ENCODE data around the gene KLHL35.

The KLHL35 gene

GRCh38 chr11:75394085-75394840, 38.7 kb downstream of the KLHL35 start:
- no peak for DNase-seq (ENCODE audit: low spot score)
- H3K4me3 ChIP-seq = no peak overlapping the region
- H3K27ac ChIP-seq = no peak overlapping the region
- no peak for TF ChIP-seq CTCF (IDR thresholded peaks at IDR 0.05)

GRCh38 chr11:75389925-75390324, 43.1 kb downstream of the KLHL35 start:
- no peak for TF ChIP-seq CTCF (IDR thresholded peaks at IDR 0.05)
- Histone ChIP-seq H3K4me3 (no peak overlapping the region), H3K27ac (no peak overlapping the region)
- DNase-seq (ENCODE audit: low spot score) = no peak

- no peak for TF ChIP-seq CTCF (IDR thresholded peaks at IDR 0.05)
- H3K4me3 ChIP-seq = no peak overlapping the region
- no peak for DNase-seq (ENCODE audit: low spot score)
- no peak overlapping the region for H3K27ac ChIP-seq
These were observed 43.8 kb downstream of the KLHL35 start for GRCh38 chr11:75389276-75389605.

DNA sequence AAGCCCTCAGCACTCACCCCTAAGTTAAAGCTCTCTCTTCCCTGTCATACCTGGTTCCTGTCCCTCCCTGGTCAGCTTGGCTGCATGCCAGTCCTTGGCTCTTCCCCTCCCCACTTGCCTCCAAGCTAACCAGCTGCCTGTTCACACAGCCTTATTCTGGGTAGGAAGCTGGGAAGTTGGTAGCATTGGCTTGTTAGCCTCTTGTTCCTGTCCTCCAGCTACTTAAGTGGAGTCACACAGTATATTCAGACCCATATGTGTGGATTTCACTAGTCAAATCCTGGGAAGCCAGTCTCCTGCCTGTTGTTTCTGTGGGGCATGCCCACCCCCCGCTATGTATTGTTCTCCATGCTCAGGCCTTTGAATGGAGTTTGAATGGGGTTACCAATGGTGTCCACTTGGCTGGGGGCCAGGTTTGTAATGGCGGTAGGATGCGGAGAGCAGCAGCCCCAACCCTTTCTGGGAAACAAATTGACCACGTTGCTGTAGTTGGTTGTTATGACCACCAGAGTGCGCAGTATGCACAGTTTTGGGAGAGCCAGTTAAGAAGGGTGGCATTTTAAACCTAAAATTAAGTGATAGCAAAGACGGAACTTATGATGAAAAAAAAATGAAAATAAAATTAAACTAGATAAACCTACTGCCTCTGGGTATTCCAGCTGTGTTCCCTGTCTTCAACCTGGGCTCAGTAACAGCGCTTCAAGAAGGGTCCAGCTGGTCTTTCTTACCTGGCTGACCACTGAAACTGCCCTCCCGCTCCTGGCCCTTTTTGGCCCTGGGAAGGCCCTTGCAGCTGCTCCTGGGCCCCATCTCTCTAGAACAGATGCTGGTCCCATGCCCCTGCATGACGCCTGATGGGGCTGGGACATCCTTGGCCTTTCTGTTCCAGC, 44.4 kb downstream of the KLHL35 start:
- H3K27ac ChIP-seq = no peak overlapping the region
- H3K4me3 ChIP-seq = no peak overlapping the region
- no peak for DNase-seq (ENCODE audit: low spot score)
- peak; percentile 74 for TF ChIP-seq CTCF (IDR thresholded peaks at IDR 0.05)

DNA sequence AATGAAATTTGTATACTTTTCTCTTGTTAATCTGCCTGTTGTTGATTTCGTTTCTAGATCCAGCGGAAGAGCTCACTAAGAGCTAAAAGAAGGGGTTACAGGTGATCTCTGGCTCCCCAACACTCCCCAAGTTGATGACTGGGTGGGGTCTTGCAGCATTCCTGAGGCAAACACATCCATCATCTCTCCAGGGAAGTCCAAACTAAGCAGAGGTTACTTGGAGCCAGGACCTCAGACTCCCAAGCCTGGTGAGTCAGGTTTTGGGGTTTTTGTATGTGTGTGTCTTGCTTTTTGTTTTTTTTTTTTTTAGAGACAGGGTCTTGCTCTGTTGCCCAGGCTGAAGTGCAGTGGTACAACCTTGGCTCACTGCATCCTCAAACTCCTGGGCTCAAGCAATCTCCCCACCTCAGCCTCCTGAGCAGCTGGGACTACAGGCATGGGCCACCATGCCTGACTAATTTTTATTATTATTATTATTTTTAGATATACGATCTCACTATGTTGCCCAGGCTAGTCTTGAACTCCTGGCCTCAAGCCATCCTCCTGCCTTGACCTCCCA, 45.2 kb downstream of the KLHL35 start:
- no peak for TF ChIP-seq CTCF (IDR thresholded peaks at IDR 0.05)
- DNase-seq (ENCODE audit: low spot score) = no peak
- Histone ChIP-seq H3K4me3 (no peak overlapping the region), H3K27ac (no peak overlapping the region)

- no peak for DNase-seq (ENCODE audit: low spot score)
- no peak for TF ChIP-seq CTCF (IDR thresholded peaks at IDR 0.05)
- Histone ChIP-seq H3K4me3 (no peak overlapping the region), H3K27ac (no peak overlapping the region)
These were observed 45.9 kb downstream of the KLHL35 start for GRCh38 chr11:75386942-75387630.

Measured in coronary artery (tissue), 2 donors.